IPS-20b (cell line): ENCODE results near the gene GLUD1.
A peak's percentile ranks its signal among the peaks of the same experiment; 100 is the strongest.
"Not testable (repeated sequence)": the region's sequence is repeated elsewhere in the genome, so short reads cannot be mapped to it uniquely, and the experiment has no call there.

Source experiments
- H3K27ac ChIP-seq: one replicate; pipeline ENCODE4 v1.5.1; 2013; ENCODE audit warnings: low read length
- H3K27me3 ChIP-seq: 2 replicates; pipeline ENCODE4 v1.6.1; 2013; ENCODE audit warnings: mild to moderate bottlenecking, low read length, inconsistent platforms; ENCODE audit not compliant: insufficient read depth
- H3K36me3 ChIP-seq: 2 replicates; pipeline ENCODE4 v1.6.1; 2013; ENCODE audit warnings: low read depth, mild to moderate bottlenecking, inconsistent platforms, low read length, moderate library complexity; ENCODE audit not compliant: insufficient read depth
- H3K4me1 ChIP-seq: 2 replicates; pipeline ENCODE4 v1.6.1; 2013; ENCODE audit warnings: mild to moderate bottlenecking, control low read depth, inconsistent platforms, low read length, moderate library complexity; ENCODE audit not compliant: insufficient read depth
- H3K4me3 ChIP-seq: 2 replicates; pipeline ENCODE4 v1.5.1; 2013; ENCODE audit warnings: mild to moderate bottlenecking, low read length, inconsistent platforms
- H3K9ac ChIP-seq: 2 replicates; pipeline ENCODE4 v1.6.1; 2013; ENCODE audit warnings: low read depth, mild to moderate bottlenecking, inconsistent platforms, low read length, moderate library complexity
- H3K9me3 ChIP-seq: 2 replicates; pipeline ENCODE4 v1.6.1; 2013; ENCODE audit warnings: mild to moderate bottlenecking, low read depth, low read length, inconsistent platforms; ENCODE audit not compliant: insufficient read depth

The GLUD1 gene

DNA sequence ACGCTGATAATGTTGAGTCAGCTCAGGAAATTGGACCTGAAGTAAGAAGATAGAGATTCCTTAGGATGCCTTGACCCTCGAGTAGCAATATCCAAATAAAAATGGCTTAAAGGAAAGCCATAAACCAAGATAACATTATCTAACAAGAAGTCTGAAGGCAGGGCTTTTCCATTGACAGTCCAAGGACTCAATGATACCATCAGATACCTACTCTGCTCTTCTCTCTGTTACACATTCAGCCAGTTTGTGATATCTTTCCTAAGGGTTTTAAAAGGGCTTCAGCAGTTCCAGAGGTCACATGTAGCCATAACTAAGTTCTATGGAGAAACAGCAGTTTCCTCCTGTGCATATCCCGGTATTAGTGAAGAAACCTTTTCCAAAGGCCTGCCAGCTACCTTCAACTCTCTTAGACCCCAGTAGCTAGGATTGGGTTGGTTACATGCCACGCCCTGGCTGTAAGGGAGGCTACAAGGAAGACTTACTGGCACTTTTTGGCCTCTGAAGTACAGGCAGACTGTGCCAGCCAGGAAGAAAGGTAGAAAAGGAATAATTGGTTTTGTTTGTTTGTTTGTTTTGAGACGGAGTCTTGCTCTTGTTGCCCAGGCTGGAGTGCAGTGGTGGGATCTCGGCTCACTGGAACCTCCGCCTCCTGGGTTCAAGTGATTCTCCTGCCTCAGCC is 10.9 kb upstream of the GLUD1 start:
- H3K9me3 ChIP-seq, result no peaks in the 10 kb centered on the region
- no peaks in the 10 kb centered on the region for H3K27me3 ChIP-seq
- H3K36me3 ChIP-seq, result peaks cover 35% of the 10 kb centered on the region

DNA sequence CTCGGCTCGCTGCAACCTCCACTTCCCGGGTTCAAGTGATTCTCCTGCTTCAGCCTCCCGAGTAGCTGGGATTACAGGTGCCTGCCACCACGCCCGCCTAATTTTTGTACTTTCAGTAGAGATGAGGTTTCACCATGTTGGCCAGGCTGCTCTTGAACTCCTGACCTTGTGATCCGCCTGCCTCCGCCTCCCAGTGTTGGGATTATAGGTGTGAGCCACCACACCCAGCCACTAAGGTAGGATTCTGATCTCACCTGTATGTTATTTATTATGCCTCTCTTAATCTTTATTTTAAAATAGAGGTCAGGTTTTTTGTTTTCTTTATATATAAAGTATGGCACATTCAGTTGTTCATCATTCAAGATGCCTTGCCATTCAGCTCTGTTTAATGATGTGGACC is 10.1 kb upstream of the GLUD1 start:
- H3K4me1 ChIP-seq, H3K4me3 ChIP-seq, H3K9me3 ChIP-seq, H3K9ac ChIP-seq, H3K27ac ChIP-seq, H3K27me3 ChIP-seq: not testable (repeated sequence)
- H3K36me3 ChIP-seq, result peaks cover 36% of the 10 kb centered on the region

More for the DNA sequence above, 10.9 kb upstream of the GLUD1 start:
- Histone ChIP-seq H3K9ac (no peak overlapping the region), H3K4me1 (no peaks in the 10 kb centered on the region), H3K27ac (no peak overlapping the region), H3K4me3 (no peak overlapping the region)

- peaks cover 41% of the 10 kb centered on the region for H3K36me3 ChIP-seq
- no peaks in the 10 kb centered on the region for H3K4me1 ChIP-seq
- no peaks in the 10 kb centered on the region for H3K27me3 ChIP-seq
- H3K27ac ChIP-seq, result no peak overlapping the region
- H3K4me3 ChIP-seq, result no peak overlapping the region
- no peaks in the 10 kb centered on the region for H3K9me3 ChIP-seq
- no peak overlapping the region for H3K9ac ChIP-seq
Measured at GRCh38 chr10:87101996-87102395, 7.4 kb upstream of the GLUD1 start.

- H3K9ac ChIP-seq, result peak overlapping the region; percentile 72; the same call in 1 of the 2 replicates
- H3K27ac ChIP-seq, result no peak overlapping the region
- no peaks in the 10 kb centered on the region for H3K27me3 ChIP-seq
- peaks cover 8% of the 10 kb centered on the region; the same call in 1 of the 2 replicates for H3K36me3 ChIP-seq
- H3K9me3 ChIP-seq, result no peaks in the 10 kb centered on the region
- peak overlapping the region; percentile 74 for H3K4me3 ChIP-seq
- peaks cover 15% of the 10 kb centered on the region for H3K4me1 ChIP-seq
Measured at GRCh38 chr10:87095236-87095945, 748 bp upstream of the GLUD1 start.

GRCh38 chr10:87093632-87094372 is 841 bp downstream of the GLUD1 start:
- Histone ChIP-seq H3K4me3 (peak overlapping the region; percentile 78), H3K9me3 (no peaks in the 10 kb centered on the region), H3K27me3 (no peaks in the 10 kb centered on the region), H3K36me3 (peaks cover 10% of the 10 kb centered on the region; the same call in 1 of the 2 replicates), H3K9ac (peak overlapping the region; percentile 82; the same call in 1 of the 2 replicates), H3K4me1 (peaks cover 15% of the 10 kb centered on the region), H3K27ac (no peak overlapping the region)

DNA sequence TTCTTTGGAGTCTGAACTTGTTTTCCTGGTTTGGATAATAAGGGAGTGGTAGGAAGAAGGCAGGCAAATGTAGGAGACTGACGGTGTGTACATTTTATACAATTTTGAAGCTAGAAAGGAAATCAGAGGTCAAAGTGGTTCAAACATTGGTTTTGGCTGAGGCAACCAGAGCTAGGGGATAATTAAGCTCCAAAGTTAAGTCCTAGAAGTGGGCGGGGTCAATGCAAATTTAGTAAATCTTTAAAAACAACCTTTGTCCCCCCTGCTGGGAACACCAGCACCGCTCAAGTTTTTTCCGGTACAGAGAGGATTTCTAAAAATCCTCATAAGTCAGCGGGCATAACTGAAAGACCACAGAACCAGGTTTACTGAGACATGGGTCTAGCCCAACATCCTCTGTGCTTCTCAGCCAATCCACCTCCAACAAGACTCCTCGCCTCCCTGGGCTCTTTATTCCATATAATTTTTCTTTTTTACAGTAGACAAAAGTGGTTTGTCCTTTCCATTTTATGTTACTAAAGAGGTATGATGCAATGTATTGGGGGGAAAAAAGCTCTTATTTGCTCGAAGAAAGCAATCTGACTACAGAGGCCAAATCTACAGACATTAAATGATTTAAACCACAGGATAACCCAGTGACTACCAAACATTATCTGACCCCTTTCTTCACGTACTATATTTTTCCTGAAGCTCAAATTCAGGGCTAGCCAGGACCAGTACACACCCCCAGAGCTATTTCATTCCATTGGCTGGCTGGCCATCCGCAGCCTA is 1.6 kb downstream of the GLUD1 start:
- Histone ChIP-seq H3K4me1 (peaks cover 15% of the 10 kb centered on the region), H3K36me3 (peaks cover 11% of the 10 kb centered on the region; the same call in 1 of the 2 replicates), H3K4me3 (peak overlapping the region; percentile 78)

DNA sequence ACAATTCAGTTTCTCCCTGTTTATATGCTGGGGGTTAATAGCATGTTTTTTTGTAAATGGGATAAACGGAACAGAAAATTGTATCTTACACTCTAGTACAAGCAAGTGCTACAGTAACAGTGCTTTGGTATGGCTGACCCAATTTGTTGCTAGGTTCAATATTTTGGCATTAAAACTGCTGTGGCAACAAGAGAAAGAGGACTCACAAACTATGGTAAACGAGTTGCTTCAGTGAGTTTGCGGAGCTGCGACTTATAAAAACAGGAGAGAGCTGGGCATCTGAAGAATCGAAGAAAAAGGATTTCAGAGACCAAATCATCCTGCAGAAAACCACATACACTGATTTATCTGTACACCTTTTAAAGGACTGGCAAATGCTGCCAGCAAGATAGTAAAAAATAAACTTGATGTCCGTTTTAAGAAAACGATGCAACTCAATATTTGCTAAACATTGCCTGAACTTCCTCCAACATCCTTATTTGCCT is 2.2 kb downstream of the GLUD1 start:
- Histone ChIP-seq H3K9ac (peak overlapping the region; percentile 82; the same call in 1 of the 2 replicates), H3K36me3 (peaks cover 17% of the 10 kb centered on the region; the same call in 1 of the 2 replicates), H3K4me1 (peaks cover 15% of the 10 kb centered on the region), H3K27ac (no peak overlapping the region), H3K27me3 (no peaks in the 10 kb centered on the region), H3K4me3 (peak overlapping the region; percentile 78), H3K9me3 (no peaks in the 10 kb centered on the region)

More for the DNA sequence above, 1.6 kb downstream of the GLUD1 start:
- no peaks in the 10 kb centered on the region for H3K9me3 ChIP-seq
- no peaks in the 10 kb centered on the region for H3K27me3 ChIP-seq
- no peak overlapping the region for H3K27ac ChIP-seq
- peak overlapping the region; percentile 82; the same call in 1 of the 2 replicates for H3K9ac ChIP-seq

DNA sequence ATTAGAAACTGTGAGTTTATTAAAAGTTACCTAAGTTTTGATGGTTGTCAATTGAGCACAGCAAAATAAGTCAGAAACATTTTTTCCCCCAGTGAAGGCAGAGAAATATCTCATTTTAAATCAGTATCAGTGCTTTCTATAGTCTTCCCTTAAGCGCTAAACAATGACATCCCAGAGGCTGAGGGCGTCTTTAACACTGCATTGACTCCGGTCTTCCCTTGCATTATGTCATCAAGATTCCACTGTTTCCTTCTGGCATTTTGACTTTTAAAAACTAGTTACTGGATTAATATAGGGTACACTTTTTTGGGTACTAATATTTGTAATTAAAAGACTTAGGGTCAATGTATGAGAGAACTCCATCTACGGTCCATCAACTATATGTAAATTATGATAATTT is 3.9 kb downstream of the GLUD1 start:
- Histone ChIP-seq H3K36me3 (peaks cover 23% of the 10 kb centered on the region; the same call in 1 of the 2 replicates), H3K27ac (no peak overlapping the region), H3K4me3 (no peak overlapping the region), H3K4me1 (peaks cover 15% of the 10 kb centered on the region), H3K27me3 (no peaks in the 10 kb centered on the region), H3K9me3 (no peaks in the 10 kb centered on the region), H3K9ac (no peak overlapping the region)

DNA sequence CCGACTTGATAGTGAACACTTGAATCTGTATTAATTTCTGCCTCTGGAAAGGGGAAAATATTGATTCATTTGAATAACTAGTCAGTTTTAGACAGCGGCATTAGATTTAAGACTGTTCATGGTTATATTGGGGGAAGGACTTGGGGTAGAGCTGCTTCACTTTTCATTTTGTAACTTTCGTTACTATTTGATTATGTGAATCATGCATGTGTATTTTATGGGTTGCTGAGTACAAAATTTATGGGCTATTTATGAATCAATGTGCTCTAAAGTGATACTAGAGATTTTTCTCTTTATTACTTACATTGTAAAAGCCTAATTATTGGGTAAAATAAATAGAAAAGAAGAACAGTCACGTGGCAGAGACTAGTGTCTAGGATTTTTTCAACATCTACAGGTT is 4.9 kb downstream of the GLUD1 start:
- Histone ChIP-seq H3K27me3 (no peaks in the 10 kb centered on the region), H3K36me3 (peaks cover 26% of the 10 kb centered on the region; the same call in 1 of the 2 replicates), H3K4me3 (no peak overlapping the region), H3K9ac (no peak overlapping the region), H3K4me1 (peaks cover 15% of the 10 kb centered on the region), H3K27ac (no peak overlapping the region), H3K9me3 (no peaks in the 10 kb centered on the region)

DNA sequence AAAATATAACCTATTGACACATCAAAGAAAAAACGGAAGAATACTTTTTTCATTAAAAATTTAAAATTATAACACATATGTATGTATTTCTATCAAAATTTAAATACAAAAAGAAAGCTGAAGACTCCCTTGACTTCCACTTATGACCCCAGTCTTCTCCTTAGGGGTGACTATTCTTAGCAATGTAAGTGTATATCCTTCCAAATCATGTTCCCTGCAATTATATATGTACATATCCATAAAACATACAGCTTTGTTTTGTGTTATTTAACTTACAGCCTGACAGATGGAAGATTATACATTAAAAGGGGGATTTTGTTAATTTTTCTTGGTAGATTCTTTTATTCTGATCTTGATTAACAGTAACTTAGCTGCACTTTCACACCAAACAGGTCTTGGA is 9.1 kb downstream of the GLUD1 start:
- no peak overlapping the region for H3K9ac ChIP-seq
- H3K4me3 ChIP-seq, result no peak overlapping the region
- H3K4me1 ChIP-seq, result peaks cover under 1% of the 10 kb centered on the region; the same call in 1 of the 2 replicates
- no peaks in the 10 kb centered on the region for H3K9me3 ChIP-seq
- H3K27me3 ChIP-seq, result no peaks in the 10 kb centered on the region
- H3K27ac ChIP-seq, result no peak overlapping the region
- peaks cover 26% of the 10 kb centered on the region; the same call in 1 of the 2 replicates for H3K36me3 ChIP-seq

DNA sequence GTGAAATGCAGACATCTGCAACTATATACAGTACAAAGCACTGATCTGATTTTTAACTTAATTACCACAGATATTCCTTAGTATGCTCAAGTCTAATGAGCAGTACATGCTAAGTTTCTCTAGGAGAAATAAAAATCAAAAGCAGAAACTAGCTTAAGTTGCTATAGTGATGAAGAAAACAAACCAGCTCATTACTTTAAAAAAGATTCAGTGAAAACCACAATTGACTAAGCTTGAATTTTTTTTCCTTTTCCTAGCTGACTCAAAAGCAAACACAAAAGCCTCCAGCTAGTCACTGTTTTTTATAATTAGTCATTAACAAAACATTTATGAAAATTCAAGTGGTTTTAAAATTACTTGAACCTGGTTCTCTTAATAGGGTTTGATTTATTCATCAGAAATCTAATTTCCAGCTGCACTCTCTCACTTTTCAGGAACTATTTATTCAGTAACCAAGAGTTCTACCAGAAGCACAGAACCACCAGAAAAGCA is 10.3 kb downstream of the GLUD1 start:
- H3K27ac ChIP-seq, H3K9me3 ChIP-seq, H3K9ac ChIP-seq, H3K27me3 ChIP-seq, H3K4me3 ChIP-seq, H3K4me1 ChIP-seq: not testable (repeated sequence)
- H3K36me3 ChIP-seq, result peaks cover 21% of the 10 kb centered on the region; the same call in 1 of the 2 replicates
